ENCODE data around the gene RFX2.

The RFX2 gene

GRCh38 chr19:6118043-6118442 is 7.7 kb upstream of the RFX2 start:
- DNase-seq (ENCODE audit: low read depth, low spot score), result no peak

GRCh38 chr19:6117534-6117933 is 7.2 kb upstream of the RFX2 start:
- TF ChIP-seq CTCF (IDR thresholded peaks at IDR 0.05; ENCODE audit: low read depth, low read length), result no peak
- no peak for DNase-seq (ENCODE audit: low read depth, low spot score)
- in situ Hi-C loops (cut with HindIII; ENCODE audit: low sequenced_read_pairs), result no loop called here
- H3K4me3 ChIP-seq (ENCODE audit: low read depth, low read length), result no peak overlapping the region

More at GRCh38 chr19:6118043-6118442, 7.7 kb upstream of the RFX2 start:
- H3K4me3 ChIP-seq (ENCODE audit: low read depth, low read length), result no peak overlapping the region
- no peak for TF ChIP-seq CTCF (IDR thresholded peaks at IDR 0.05; ENCODE audit: low read depth, low read length)
- in situ Hi-C loops (cut with HindIII; ENCODE audit: low sequenced_read_pairs), result no loop called here

GRCh38 chr19:6116749-6117430 is 6.6 kb upstream of the RFX2 start:
- no peak for DNase-seq (ENCODE audit: low read depth, low spot score)
- in situ Hi-C loops (cut with HindIII; ENCODE audit: low sequenced_read_pairs), result no loop called here
- no peak overlapping the region for H3K4me3 ChIP-seq (ENCODE audit: low read depth, low read length)
- no peak for TF ChIP-seq CTCF (IDR thresholded peaks at IDR 0.05; ENCODE audit: low read depth, low read length)

GRCh38 chr19:6115992-6116391 is 5.7 kb upstream of the RFX2 start:
- in situ Hi-C loops (cut with HindIII; ENCODE audit: low sequenced_read_pairs), result no loop called here
- no peak for DNase-seq (ENCODE audit: low read depth, low spot score)
- H3K4me3 ChIP-seq (ENCODE audit: low read depth, low read length), result no peak overlapping the region
- no peak for TF ChIP-seq CTCF (IDR thresholded peaks at IDR 0.05; ENCODE audit: low read depth, low read length)

- H3K4me3 ChIP-seq (ENCODE audit: low read depth, low read length), result no peak overlapping the region
- in situ Hi-C loops (cut with HindIII; ENCODE audit: low sequenced_read_pairs), result no loop called here
- no peak for TF ChIP-seq CTCF (IDR thresholded peaks at IDR 0.05; ENCODE audit: low read depth, low read length)
- DNase-seq (ENCODE audit: low read depth, low spot score), result no peak
Observed at GRCh38 chr19:6113616-6114188, 3.4 kb upstream of the RFX2 start.

GRCh38 chr19:6109947-6110346 is 353 bp downstream of the RFX2 start:
- H3K4me3 ChIP-seq (ENCODE audit: low read depth, low read length), result peak overlapping the region; percentile 48
- in situ Hi-C loops (cut with HindIII; ENCODE audit: low sequenced_read_pairs), result no loop called here
- DNase-seq (ENCODE audit: low read depth, low spot score), result no peak
- no peak for TF ChIP-seq CTCF (IDR thresholded peaks at IDR 0.05; ENCODE audit: low read depth, low read length)

Data from astrocyte of the spinal cord (primary cell).